Fibroblast of peridontal ligament (primary cell): Measurements from ENCODE around the gene LARP1.
A peak's percentile ranks its signal among the peaks of the same experiment; 100 is the strongest.
"Not testable (repeated sequence)": the region's sequence is repeated elsewhere in the genome, so short reads cannot be mapped to it uniquely, and the experiment has no call there.

Experiments used
- DNase-seq: peaks from one replicate; pipeline ENCODE4 v3.0.0-alpha.2; 2010; ENCODE audit errors: extremely low read depth

LARP1 gene

DNA sequence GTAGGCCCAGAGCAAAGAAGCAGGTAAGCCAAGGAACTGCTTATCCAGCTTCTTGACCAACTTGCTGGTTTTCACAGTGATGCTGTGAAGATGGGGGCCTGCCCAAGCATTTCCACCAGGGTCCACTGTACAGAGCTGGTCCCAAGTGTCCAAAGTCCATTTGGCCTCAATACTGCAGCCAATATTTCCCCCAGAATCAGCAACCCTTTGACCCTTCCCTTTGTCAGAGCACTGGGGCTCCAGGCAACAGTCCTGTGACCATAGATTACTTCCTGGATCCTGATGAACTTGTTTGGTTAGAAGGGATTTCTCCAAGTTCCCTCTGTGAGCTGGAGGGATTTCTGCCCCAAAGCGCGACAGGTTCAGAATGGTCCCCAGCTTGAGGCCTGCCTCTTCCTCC lies 68.9 kb downstream of the LARP1 start:
- DNase-seq = no peak

- DNase-seq = no peak
Observed at GRCh38 chr5:154829181-154829588, 74.0 kb downstream of the LARP1 start.

- DNase-seq = no peak
Observed at GRCh38 chr5:154829589-154830218, 74.5 kb downstream of the LARP1 start.

DNA sequence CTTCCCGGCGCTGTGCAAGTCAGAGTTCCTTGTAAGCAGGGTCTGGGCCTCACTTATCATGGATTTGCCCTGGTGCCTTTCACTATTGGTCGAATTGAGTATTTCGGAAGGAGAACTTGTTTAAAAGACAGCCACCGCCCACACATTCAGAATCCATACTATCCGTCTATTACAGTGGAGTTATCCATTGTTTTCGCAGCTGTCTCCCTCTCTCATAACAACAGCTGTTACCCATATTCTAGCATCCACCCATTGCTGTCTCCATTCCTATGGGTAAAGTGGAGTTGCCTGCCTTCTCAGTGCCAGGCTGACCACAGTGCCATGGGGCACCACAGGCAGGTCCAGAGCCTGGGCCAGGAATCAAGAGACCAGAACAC lies 75.0 kb downstream of the LARP1 start:
- no peak for DNase-seq

GRCh38 chr5:154830596-154830995 lies 75.4 kb downstream of the LARP1 start:
- DNase-seq = no peak

- DNase-seq = no peak
Observed at GRCh38 chr5:154831451-154831850, 76.3 kb downstream of the LARP1 start.

- not testable (repeated sequence) for DNase-seq
Observed at GRCh38 chr5:154832804-154833203, 77.6 kb downstream of the LARP1 start.

- DNase-seq = no peak
Observed at GRCh38 chr5:154834053-154834452, 78.9 kb downstream of the LARP1 start.

- DNase-seq = not testable (repeated sequence)
Observed at GRCh38 chr5:154835701-154836052, 80.5 kb downstream of the LARP1 start.

DNA sequence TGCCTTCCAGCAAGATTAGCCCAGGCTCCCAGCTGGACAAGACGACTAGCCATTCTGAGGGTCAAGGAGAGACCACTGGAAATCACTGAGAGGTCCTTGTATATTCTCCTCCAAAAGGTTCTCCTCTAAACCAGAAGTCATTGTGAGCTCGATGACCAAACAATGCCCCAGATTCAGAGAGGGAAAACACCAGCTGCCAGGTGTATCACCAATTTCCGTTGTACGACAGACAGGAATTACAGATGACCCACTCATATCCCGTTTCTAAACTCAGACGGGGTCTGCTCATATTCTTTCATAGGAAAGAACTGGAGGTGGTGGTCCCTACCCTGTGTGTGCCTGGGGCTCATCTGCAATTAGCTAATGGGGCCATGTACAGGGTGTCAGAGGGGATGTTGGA lies 81.0 kb downstream of the LARP1 start:
- no peak for DNase-seq

DNA sequence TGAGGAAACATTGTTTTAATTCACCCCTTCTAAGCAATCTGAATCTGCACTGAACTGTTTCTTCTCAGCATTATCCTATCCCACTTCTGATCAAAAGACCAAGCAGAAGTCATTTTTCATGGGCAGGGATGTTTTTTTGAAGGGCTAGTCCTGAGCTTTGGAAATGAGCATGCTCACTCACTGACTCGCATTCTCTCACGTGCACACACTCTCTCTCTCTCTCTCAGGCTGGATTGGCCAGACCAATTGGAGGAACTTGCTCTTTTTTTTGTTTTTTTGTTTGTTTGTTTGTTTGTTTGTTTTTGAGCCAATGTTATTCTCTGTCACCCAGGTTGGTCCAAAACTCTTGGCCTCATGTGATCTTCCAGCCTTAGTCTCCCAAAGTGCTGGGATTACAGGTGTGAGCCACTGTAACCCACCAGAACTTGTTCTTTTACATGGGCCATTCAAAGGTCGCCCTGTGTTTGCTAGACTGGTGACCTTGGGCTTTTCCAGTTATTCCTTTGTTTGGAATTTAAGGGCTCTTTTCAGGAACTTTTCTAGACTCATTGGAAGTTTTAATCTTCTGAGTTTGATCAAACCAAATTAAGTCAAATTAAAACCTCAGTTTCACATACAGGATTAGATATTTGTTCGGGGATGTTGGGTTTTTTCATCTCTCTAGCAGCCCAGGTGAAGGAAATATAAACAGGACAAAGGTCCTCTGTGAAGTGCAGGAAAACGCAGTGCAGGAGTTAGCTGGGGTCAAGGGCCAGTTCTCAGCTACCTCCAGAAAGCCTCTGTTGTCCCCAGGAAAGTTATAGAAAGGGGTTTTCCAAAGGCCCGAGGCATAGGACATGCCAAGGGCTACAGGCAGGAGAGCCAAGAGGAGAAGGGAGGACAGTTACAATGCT lies 82.1 kb downstream of the LARP1 start:
- no peak for DNase-seq

GRCh38 chr5:154840435-154841272 lies 85.5 kb downstream of the LARP1 start:
- no peak for DNase-seq

DNA sequence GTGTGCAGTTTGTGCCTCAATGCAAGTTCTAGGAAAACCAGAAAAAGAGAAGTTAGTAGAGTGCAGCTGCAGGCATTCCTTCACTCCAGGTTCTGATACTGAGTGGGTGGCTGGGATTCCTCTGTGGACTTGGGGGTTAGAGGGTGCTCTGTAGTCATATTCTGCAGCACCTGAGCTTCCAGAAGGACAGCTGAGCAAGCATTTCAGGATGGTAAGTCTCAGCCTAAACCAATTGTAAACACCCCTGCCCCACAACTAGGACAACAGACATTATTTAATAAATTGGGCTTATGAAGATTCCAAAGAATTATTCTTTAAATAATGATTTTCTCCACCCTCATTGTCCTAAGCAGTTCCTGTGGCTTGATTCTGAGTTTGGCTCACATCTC lies 86.1 kb downstream of the LARP1 start:
- DNase-seq = no peak

DNA sequence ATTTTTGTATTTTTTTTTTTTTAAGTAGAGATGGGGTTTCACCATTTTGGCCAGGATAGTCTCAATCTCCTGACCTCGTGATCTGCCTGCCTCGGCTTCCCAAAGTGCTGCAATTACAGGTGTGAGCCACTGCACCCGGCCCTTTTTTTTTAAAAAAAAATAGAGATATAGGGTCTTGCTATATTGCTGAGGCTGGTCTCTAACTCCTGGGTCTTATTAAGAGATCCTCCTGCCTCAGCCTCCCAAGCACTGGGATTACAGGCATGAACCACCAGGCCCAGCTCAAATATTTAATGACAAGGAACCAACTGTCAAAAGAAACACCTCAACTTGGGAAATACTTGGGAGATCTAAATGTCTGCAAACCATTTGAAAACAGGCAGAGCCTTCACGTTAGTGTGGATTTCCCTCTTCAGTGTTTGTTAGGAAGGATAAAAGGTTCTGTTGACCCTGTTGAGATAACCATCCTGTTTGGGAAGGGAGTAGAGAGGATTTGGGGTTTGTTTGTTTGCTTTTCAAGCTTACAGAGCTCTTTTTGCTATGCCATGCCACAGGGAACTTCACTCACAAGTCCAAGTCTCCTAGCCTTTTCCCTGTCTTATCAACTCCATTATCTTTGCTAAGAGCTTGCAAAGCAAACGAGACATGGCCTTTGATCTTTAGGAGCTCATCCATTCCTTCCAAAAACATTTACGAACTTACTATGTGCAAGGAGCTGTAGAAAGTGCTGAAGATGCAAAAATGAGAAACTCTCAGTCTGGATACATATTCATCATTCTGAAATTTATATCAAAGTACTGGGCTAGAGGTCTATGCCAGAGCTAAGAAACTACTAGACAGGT lies 87.7 kb downstream of the LARP1 start:
- no peak for DNase-seq

GRCh38 chr5:154844809-154845208 lies 89.6 kb downstream of the LARP1 start:
- no peak for DNase-seq

- no peak for DNase-seq
Observed at GRCh38 chr5:154849264-154849785, 94.1 kb downstream of the LARP1 start.

- peak; percentile 46 for DNase-seq
Observed at GRCh38 chr5:154849791-154850201, 94.6 kb downstream of the LARP1 start.

DNA sequence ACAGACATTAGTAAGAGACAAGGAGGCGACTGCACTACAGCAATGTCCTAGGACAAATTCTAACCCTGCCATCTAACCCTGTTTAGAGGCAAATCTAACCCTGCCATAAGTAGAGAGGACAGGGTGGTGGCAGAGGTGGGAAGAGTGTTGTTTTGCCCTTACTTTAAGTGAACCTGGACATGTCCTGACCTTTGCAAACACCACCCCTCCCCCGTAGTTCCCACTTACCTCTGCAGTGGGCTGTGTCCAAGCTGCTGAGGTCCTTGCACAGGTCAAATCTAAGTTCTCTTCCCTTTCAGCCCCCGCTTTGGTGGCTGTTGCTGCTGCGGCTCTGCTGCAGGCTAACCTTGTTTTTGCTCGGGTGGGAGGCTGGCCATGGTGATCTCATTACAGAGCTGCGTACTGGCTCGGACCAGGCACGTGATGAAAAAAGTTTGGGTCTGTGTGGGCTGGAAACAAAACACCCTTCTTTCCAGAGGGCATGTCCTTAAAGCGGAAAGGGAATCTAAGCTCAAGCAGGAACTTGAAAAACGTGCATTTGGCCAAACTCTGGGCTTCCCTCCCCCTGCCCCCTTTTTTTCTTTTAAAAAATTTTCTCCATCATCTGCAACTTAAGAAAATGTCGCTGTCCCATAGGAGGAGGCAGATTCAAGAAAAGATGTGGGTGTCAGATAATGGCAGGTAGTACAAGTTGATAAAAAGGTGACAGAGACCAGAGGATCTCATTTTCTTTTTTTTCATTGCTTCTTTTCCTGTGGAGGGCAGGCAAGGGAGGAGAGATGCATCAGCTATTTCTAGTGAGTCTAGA lies 95.3 kb downstream of the LARP1 start, which contains the start of gene FAXDC2:
TSS of gene FAXDC2 (minus strand) at position 349 of the 808 bp plus-strand sequence. CDS start 12,425 bp downstream, outside the sequence.
- peak; percentile 89 for DNase-seq

DNA sequence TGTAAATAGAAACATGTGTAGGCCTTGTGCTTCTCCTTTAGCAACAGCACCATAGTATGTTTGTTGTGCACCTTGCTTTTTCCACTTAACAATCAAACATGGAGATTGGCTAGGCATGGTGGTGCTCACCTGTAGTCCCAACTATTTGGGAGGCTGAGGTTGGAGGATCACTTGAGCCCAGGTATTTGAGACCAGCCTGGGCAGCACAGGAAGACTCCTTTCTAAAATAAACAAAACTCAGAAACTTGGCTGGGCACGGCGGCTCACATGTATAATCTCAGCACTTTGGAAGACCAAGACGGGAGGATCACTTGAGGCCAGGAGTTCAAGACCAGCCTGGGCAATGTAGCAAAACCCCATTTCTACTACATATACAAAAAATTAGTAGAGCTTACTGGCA lies 96.2 kb downstream of the LARP1 start:
- no peak for DNase-seq
